ENCODE results near the gene FDX1.

Gene FDX1

DNA sequence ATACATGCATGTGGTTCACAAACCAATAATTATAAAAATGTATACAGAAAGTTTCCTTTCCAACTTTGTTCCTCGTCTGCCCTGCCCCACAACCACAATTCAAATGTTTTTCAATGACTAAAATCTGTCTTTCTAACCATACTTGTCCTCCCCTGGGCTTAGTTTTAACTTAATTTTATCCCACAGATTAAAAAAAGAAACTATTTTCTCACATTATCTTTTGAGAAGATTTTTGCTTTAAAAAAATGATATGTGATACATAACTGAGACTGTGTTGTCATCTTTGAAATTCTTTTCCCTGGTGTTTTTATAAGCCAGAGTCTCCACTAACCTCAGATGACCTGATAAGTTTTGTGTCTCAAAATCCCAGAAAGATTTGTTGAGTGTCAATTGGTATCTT is 79.0 kb downstream of the FDX1 start:
- H3K27ac ChIP-seq (ENCODE audit: low read depth, low read length, severe bottlenecking): no peak overlapping the region
- H3K4me1 ChIP-seq (ENCODE audit: control insufficient read depth, insufficient read depth, low read length, poor library complexity, severe bottlenecking): no peaks in the 10 kb centered on the region
- 100% methylated on average over 1 of the region's 1 CpG for WGBS, 2 experiments (ENCODE audit: insufficient coverage in 2 of 2)
- H3K4me3 ChIP-seq (ENCODE audit: extremely low read depth, insufficient read depth, low read length, poor library complexity, severe bottlenecking): no peak overlapping the region
- H3K36me3 ChIP-seq (ENCODE audit: control insufficient read depth, insufficient read depth, low read length): no peaks in the 10 kb centered on the region
- H3K9me3 ChIP-seq (ENCODE audit: control insufficient read depth, low read length): no peaks in the 10 kb centered on the region

GRCh38 chr11:110509472-110509871 is 79.7 kb downstream of the FDX1 start:
- Histone ChIP-seq H3K4me3 (ENCODE audit: extremely low read depth, insufficient read depth, low read length, poor library complexity, severe bottlenecking) (no peak overlapping the region), H3K36me3 (ENCODE audit: control insufficient read depth, insufficient read depth, low read length) (no peaks in the 10 kb centered on the region), H3K27ac (ENCODE audit: low read depth, low read length, severe bottlenecking) (no peak overlapping the region), H3K9me3 (ENCODE audit: control insufficient read depth, low read length) (no peaks in the 10 kb centered on the region), H3K4me1 (ENCODE audit: control insufficient read depth, insufficient read depth, low read length, poor library complexity, severe bottlenecking) (no peaks in the 10 kb centered on the region)

GRCh38 chr11:110512026-110512425 is 82.3 kb downstream of the FDX1 start:
- no peak overlapping the region for H3K4me3 ChIP-seq (ENCODE audit: extremely low read depth, insufficient read depth, low read length, poor library complexity, severe bottlenecking)
- WGBS, 2 experiments (ENCODE audit: insufficient coverage in 2 of 2): 100% methylated on average over 1 of the region's 1 CpG
- no peak overlapping the region for H3K27ac ChIP-seq (ENCODE audit: low read depth, low read length, severe bottlenecking)
- no peaks in the 10 kb centered on the region for H3K36me3 ChIP-seq (ENCODE audit: control insufficient read depth, insufficient read depth, low read length)
- H3K9me3 ChIP-seq (ENCODE audit: control insufficient read depth, low read length): no peaks in the 10 kb centered on the region
- no peaks in the 10 kb centered on the region for H3K4me1 ChIP-seq (ENCODE audit: control insufficient read depth, insufficient read depth, low read length, poor library complexity, severe bottlenecking)

DNA sequence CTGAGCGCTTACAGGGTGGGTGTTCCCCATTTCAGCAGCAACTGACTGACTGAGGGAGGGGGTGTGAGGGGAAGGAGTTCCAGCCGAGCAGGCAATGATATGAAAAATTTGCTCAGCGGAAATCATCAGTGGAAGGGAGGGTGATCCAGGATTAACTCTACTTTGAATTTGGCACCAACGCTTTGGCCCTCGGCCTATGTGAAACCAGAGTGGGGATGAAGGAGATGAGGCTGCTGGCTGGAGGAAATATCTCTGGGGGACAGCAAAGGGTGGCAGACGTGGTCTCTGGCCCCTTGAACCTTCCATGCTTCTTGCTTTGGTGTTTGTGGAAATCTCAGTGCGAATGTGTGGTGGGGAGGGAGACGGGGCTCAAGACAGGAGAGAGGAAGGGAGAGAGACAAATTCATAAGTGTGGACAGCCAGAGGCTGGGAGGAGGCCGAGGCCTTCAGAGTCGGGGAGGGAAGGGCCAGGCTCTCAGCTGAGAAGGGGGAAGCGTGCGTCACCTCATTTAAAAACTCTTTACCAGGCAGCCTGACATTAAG is 83.6 kb downstream of the FDX1 start:
- WGBS, 2 experiments (ENCODE audit: insufficient coverage in 2 of 2): 85 to 98% methylated on average over 5 to 7 of the region's 12 CpGs
- Histone ChIP-seq H3K36me3 (ENCODE audit: control insufficient read depth, insufficient read depth, low read length) (no peaks in the 10 kb centered on the region), H3K4me3 (ENCODE audit: extremely low read depth, insufficient read depth, low read length, poor library complexity, severe bottlenecking) (no peak overlapping the region), H3K4me1 (ENCODE audit: control insufficient read depth, insufficient read depth, low read length, poor library complexity, severe bottlenecking) (no peaks in the 10 kb centered on the region), H3K9me3 (ENCODE audit: control insufficient read depth, low read length) (no peaks in the 10 kb centered on the region), H3K27ac (ENCODE audit: low read depth, low read length, severe bottlenecking) (no peak overlapping the region)

GRCh38 chr11:110513846-110514437 is 84.2 kb downstream of the FDX1 start:
- no peak overlapping the region for H3K4me3 ChIP-seq (ENCODE audit: extremely low read depth, insufficient read depth, low read length, poor library complexity, severe bottlenecking)
- no peak overlapping the region for H3K27ac ChIP-seq (ENCODE audit: low read depth, low read length, severe bottlenecking)
- 86 to 89% methylated on average over 9 to 10 of the region's 13 CpGs for WGBS, 2 experiments (ENCODE audit: insufficient coverage in 2 of 2)
- H3K36me3 ChIP-seq (ENCODE audit: control insufficient read depth, insufficient read depth, low read length): no peaks in the 10 kb centered on the region
- H3K9me3 ChIP-seq (ENCODE audit: control insufficient read depth, low read length): no peaks in the 10 kb centered on the region
- H3K4me1 ChIP-seq (ENCODE audit: control insufficient read depth, insufficient read depth, low read length, poor library complexity, severe bottlenecking): no peaks in the 10 kb centered on the region
